K562 (cell line): ENCODE measurements around the gene TRRAP. TPM values are rescaled to one million over a fixed set of nuclear protein-coding genes. Genes with fewer than 3 reads are reported as not detected.
A peak's percentile ranks its signal among the peaks of the same experiment; 100 is the strongest.

Experiments used
- ATAC-seq: fragments of 200-7000 bp; cut with Tn5 transposase; 3 replicates; pipeline ENCODE4 v1.9.1; 2020; ENCODE audit warnings: moderate library complexity
- BruUV-seq: library from RNA; stranded (reverse); fragments of 400-500 nt; replicated peaks from 2 replicates; lab custom pipeline; 2021; lab: Mats Ljungman, UMichigan
- CTCF ChIA-PET: fragments of 300-600 bp; formaldehyde crosslinking; extraction: SDS; loops from one replicate; lab custom pipeline; 2021; ENCODE audit warnings: low intra/inter-chr PET ratio; lab: Yijun Ruan, JAX
- POLR2A ChIA-PET: fragments of 300-600, 350-650 bp; sonication (Branson Sonifier 250); formaldehyde crosslinking; extraction: SDS; loops from one replicate; lab custom pipeline; 2021; ENCODE audit warnings: antibody characterized with exemption, inconsistent platforms; lab: Yijun Ruan, JAX
- DNase-seq, 4 experiments: peaks; one replicate each; pipeline versions ENCODE4 v3.0.0 to v3.0.0-alpha.2; 2011 to 2018; ENCODE audit warnings: low spot score in 3 of 4, mixed read lengths in 3 of 4; ENCODE audit errors: extremely low read depth in 1 of 4
- FAIRE-seq: peaks from 2 replicates; lab custom pipeline; 2011; peaks lifted over from hg19 to GRCh38; lab: Jason Lieb, UNC
- H2AFZ ChIP-seq: 2 replicates; pipeline ENCODE4 v1.6.0; 2011; ENCODE audit warnings: low read depth, low read length, control low read depth, inconsistent platforms
- H3K27ac ChIP-seq: fragments of 200-600 bp; 3 replicates; pipeline ENCODE4 v1.8.0; 2011; ENCODE audit warnings: low read depth, mild to moderate bottlenecking, control low read depth, inconsistent platforms, low read length, moderate library complexity, mixed read lengths; ENCODE audit errors: extremely low read depth
- H3K27me3 ChIP-seq, 2 experiments: fragments of 300-600 bp in 1 of 2; 2 replicates in 1 of 2; 3 replicates in 1 of 2; pipeline versions ENCODE4 v1.6.0 to v1.8.0; 2011; ENCODE audit warnings: inconsistent platforms in 2 of 2, low read length in 2 of 2, mild to moderate bottlenecking in 1 of 2, mixed read lengths in 1 of 2, moderate library complexity in 1 of 2; ENCODE audit not compliant: control insufficient read depth in 2 of 2, insufficient read depth in 2 of 2
- H3K36me3 ChIP-seq: fragments of 300-600 bp; 3 replicates; pipeline ENCODE4 v1.8.0; 2011; ENCODE audit warnings: mild to moderate bottlenecking, low read length, inconsistent platforms; ENCODE audit not compliant: control insufficient read depth, insufficient read depth
- H3K4me1 ChIP-seq, 2 experiments: fragments of 200-600 bp in 1 of 2; replicated peaks in 1 of 2; 2 replicates in 1 of 2; 3 replicates in 1 of 2; pipeline versions ENCODE4 v1.5.1 to v1.8.0; 2011; ENCODE audit warnings: inconsistent platforms in 2 of 2, low read length in 2 of 2, mild to moderate bottlenecking in 1 of 2, mixed read lengths in 1 of 2, moderate library complexity in 1 of 2; ENCODE audit not compliant: control insufficient read depth in 2 of 2, insufficient read depth in 2 of 2
- H3K4me2 ChIP-seq: 2 replicates; pipeline ENCODE4 v1.6.1; 2011; ENCODE audit warnings: low read length, control low read depth, inconsistent platforms, mixed read lengths; ENCODE audit not compliant: insufficient read depth
- H3K4me3 ChIP-seq: fragments of 200-600 bp; sonication (generic), shearing (Covaris generic); 2 replicates; pipeline ENCODE4 v1.5.1; 2016; ENCODE audit warnings: control low read depth, inconsistent platforms
- H3K79me2 ChIP-seq: fragments of 200-600 bp; 3 replicates; pipeline ENCODE4 v1.8.0; 2011; ENCODE audit warnings: low read length, inconsistent platforms; ENCODE audit not compliant: control insufficient read depth, insufficient read depth
- H3K9ac ChIP-seq, 2 experiments: 2 replicates each; pipeline versions ENCODE4 v1.6.0 to v1.6.1; 2011; ENCODE audit warnings: low read depth in 2 of 2, low read length in 2 of 2, control low read depth in 1 of 2, inconsistent platforms in 1 of 2, mild to moderate bottlenecking in 1 of 2, mixed read lengths in 1 of 2; ENCODE audit not compliant: insufficient read depth in 1 of 2
- H3K9me1 ChIP-seq: one replicate; pipeline ENCODE4 v1.6.0; 2011; ENCODE audit warnings: inconsistent platforms, mild to moderate bottlenecking, low read length, moderate library complexity; ENCODE audit not compliant: control insufficient read depth, insufficient read depth
- H3K9me3 ChIP-seq: replicated peaks from 2 replicates; pipeline ENCODE4 v1.5.1; 2011; ENCODE audit warnings: low read depth, low read length, inconsistent platforms; ENCODE audit not compliant: control insufficient read depth, insufficient read depth
- H4K20me1 ChIP-seq: replicated peaks from 2 replicates; pipeline ENCODE4 v1.6.1; 2011; ENCODE audit warnings: low read length, inconsistent platforms, mixed read lengths; ENCODE audit not compliant: control insufficient read depth, insufficient read depth
- ASH1L ChIP-seq: fragments of 450-650 bp; IDR thresholded peaks from 2 replicates; pipeline ENCODE4 v1.6.1; 2018; ENCODE audit warnings: borderline replicate concordance, mild to moderate bottlenecking, low read depth; ENCODE audit not compliant: partially characterized antibody
- HMG20A ChIP-seq: fragments of 450-650 bp; formaldehyde crosslinking; conservative IDR thresholded peaks from 2 replicates; pipeline ENCODE4 v1.4.0; 2020; ENCODE audit warnings: mild to moderate bottlenecking, mixed read lengths
- IRF2 ChIP-seq: sonication (generic); formaldehyde crosslinking; IDR thresholded peaks from 2 replicates; pipeline ENCODE4 v1.8.1; 2022; ENCODE audit warnings: mild to moderate bottlenecking, missing genetic modification reagents
- MIER1 ChIP-seq: fragments of 450-650 bp; IDR thresholded peaks from 2 replicates; pipeline ENCODE4 v1.6.1; 2016; ENCODE audit warnings: antibody characterized with exemption, mild to moderate bottlenecking, low read depth
- MTA1 ChIP-seq: fragments of 450-650 bp; IDR thresholded peaks from 2 replicates; pipeline ENCODE4 v1.6.1; 2017; ENCODE audit warnings: borderline replicate concordance
- NFYB ChIP-seq: IDR thresholded peaks from 2 replicates; pipeline ENCODE4 v1.6.1; 2011; ENCODE audit warnings: mild to moderate bottlenecking, moderate library complexity; ENCODE audit not compliant: insufficient read length; ENCODE audit errors: extremely low read depth
- RBM25 ChIP-seq: fragments of 200-400 bp; formaldehyde crosslinking; IDR thresholded peaks from 2 replicates; pipeline ENCODE4 v1.6.1; 2018; ENCODE audit warnings: low read length, low read depth, moderate library complexity; ENCODE audit not compliant: severe bottlenecking
- ZNF146 ChIP-seq: IDR thresholded peaks from one replicate; pipeline ENCODE4 v1.6.1; 2018; ENCODE audit warnings: missing compliant biosample characterization; ENCODE audit not compliant: unreplicated experiment
- WGBS: fragments of 100-300 bp; shearing (Covaris generic); methylation state at CpG from one replicate; pipeline ENCODE4 v1.1.6; 2016; ENCODE audit warnings: low coverage, mixed read lengths; ENCODE audit not compliant: insufficient coverage; ENCODE audit errors: missing lambda C conversion rate; 5-methylcytosine and 5-hydroxymethylcytosine counted together
- in situ Hi-C: fragments of 300-500 bp; cut with MboI; formaldehyde crosslinking; loops from 4 replicates; pipeline ENCODE4 v1.15.0; 2018; ENCODE audit warnings: inconsistent platforms, mixed read lengths
- intact Hi-C: fragments of 100-400 bp; cut with micrococcal nuclease; formaldehyde crosslinking; loops from 2 replicates; pipeline ENCODE4 v1.14.2; 2022
- polyA plus RNA-seq, 8 experiments: library from polyadenylated mRNA; depleted of rRNA in 4 of 8; stranded (reverse) in 5 of 8; unstranded in 3 of 8; fragments of >200 nt; fragmentation: Nextera tagmentation in 2 of 8; fragmentation: Illumina TruSeq in 1 of 8; extraction: Ambion mirVana in 2 of 8; extraction: Trizol in 1 of 8; gene quantifications; 2 replicates each; pipeline versions ENCODE4 v1.2.1 to v1.2.3, GENCODE V29; 2011 to 2014; ENCODE audit warnings: inconsistent platforms in 1 of 8, missing spikeins in 1 of 8
- total RNA-seq, 7 experiments: library from RNA; depleted of rRNA in 6 of 7; stranded (reverse); fragments of >200 nt in 6 of 7; fragmentation: Illumina TruSeq in 2 of 7; extraction: Trizol in 2 of 7; gene quantifications; 2 replicates each; pipeline versions ENCODE4 v1.2.1 to v1.2.3, GENCODE V29; 2011 to 2021; ENCODE audit warnings: low replicate concordance in 1 of 7
- TF ChIP-seq, protein P1 (sequence below): sonication (generic); formaldehyde crosslinking; IDR thresholded peaks from 2 replicates; pipeline ENCODE4 v1.8.1; 2022; ENCODE audit warnings: missing genetic modification reagents
- TF ChIP-seq, protein P2 (sequence below): fragments of 450-650 bp; IDR thresholded peaks from 2 replicates; pipeline ENCODE4 v1.7.1; 2018; ENCODE audit warnings: mild to moderate bottlenecking, low read depth; ENCODE audit not compliant: partially characterized antibody
- TF ChIP-seq, protein P3 (sequence below): fragments of 250-450 bp; sonication (Bioruptor Pico); IDR thresholded peaks from 2 replicates; pipeline ENCODE4 v1.8.0; 2021; ENCODE audit warnings: moderate library complexity, mild to moderate bottlenecking, inconsistent platforms

Gene TRRAP
- total and polyA plus RNA-seq, 9 of the 15 experiments (the other 6 are each of a cell fraction or from before 2014, with no cell fraction given), result 1.3 to 47.2 (median 9.7) TPM

- no peak overlapping the region for H3K9ac ChIP-seq
- in situ Hi-C loops (no loop called here), intact Hi-C loops (no loop called here)
- no peaks in the 10 kb centered on the region for H3K9me3 ChIP-seq
- WGBS, result 96% methylated on average over 4 of the region's 4 CpGs
- peaks cover 100% of the 10 kb centered on the region for H3K36me3 ChIP-seq
- FAIRE-seq (no peak), DNase-seq (no peak), ATAC-seq (no peak)
- no peaks in the 10 kb centered on the region for H4K20me1 ChIP-seq
- no peaks in the 10 kb centered on the region for H3K9me1 ChIP-seq
- no peaks in the 10 kb centered on the region for H3K79me2 ChIP-seq
- ChIA-PET CTCF (no interaction called here), POLR2A (no interaction called here)
- H3K4me3 ChIP-seq, result no peak overlapping the region
- no peak overlapping the region for H3K27ac ChIP-seq
- no TSS peak for BruUV-seq
- no peak overlapping the region for H2AFZ ChIP-seq
- TF ChIP-seq MIER1 (no peak), MTA1 (no peak)
- TF ChIP-seq, protein P1, sequence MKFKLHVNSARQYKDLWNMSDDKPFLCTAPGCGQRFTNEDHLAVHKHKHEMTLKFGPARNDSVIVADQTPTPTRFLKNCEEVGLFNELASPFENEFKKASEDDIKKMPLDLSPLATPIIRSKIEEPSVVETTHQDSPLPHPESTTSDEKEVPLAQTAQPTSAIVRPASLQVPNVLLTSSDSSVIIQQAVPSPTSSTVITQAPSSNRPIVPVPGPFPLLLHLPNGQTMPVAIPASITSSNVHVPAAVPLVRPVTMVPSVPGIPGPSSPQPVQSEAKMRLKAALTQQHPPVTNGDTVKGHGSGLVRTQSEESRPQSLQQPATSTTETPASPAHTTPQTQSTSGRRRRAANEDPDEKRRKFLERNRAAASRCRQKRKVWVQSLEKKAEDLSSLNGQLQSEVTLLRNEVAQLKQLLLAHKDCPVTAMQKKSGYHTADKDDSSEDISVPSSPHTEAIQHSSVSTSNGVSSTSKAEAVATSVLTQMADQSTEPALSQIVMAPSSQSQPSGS (CRISPR knock-in tag), result no peak
- H3K27me3 ChIP-seq, result no peaks in the 10 kb centered on the region
- no peak overlapping the region for H3K4me2 ChIP-seq
- no peaks in the 10 kb centered on the region for H3K4me1 ChIP-seq
Observed at GRCh38 chr7:98985406-98985805, 107.1 kb downstream of the TRRAP start.

DNA sequence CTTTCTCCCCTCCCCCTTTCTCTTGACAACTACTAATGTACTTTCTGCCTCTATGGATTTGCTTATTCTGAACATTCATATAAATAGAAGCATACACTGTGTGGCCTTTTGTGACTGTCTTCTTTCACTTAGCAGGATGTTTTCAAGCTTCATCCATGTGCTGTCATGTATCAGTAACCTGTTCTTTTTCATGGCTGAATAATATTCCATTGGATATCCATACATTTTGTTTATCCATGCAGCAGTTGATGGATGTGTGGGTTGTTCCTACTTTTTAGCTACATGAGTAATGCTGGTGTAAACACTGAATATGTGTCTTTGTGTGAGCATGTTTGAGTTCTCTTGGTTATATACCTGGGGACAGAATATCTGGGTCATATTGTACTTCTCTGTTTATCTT, 107.6 kb downstream of the TRRAP start:
- H3K9ac ChIP-seq, result no peak overlapping the region
- BruUV-seq, result no TSS peak
- intact Hi-C loops, result no loop called here
- H3K4me3 ChIP-seq, result no peak overlapping the region
- in situ Hi-C loops, result no loop called here
- H4K20me1 ChIP-seq, result no peaks in the 10 kb centered on the region
- peak; percentile 49 for FAIRE-seq
- no peak overlapping the region for H2AFZ ChIP-seq
- no peak for DNase-seq
- H3K27me3 ChIP-seq, result no peaks in the 10 kb centered on the region
- no peak for ATAC-seq
- H3K9me3 ChIP-seq, result no peaks in the 10 kb centered on the region
- no peak overlapping the region for H3K27ac ChIP-seq
- no peaks in the 10 kb centered on the region for H3K79me2 ChIP-seq
- H3K4me1 ChIP-seq, result no peaks in the 10 kb centered on the region
- ChIA-PET CTCF (no interaction called here), POLR2A (no interaction called here)
- H3K36me3 ChIP-seq, result peaks cover 100% of the 10 kb centered on the region
- H3K9me1 ChIP-seq, result no peaks in the 10 kb centered on the region
- no peak overlapping the region for H3K4me2 ChIP-seq
- peak; percentile 80 for TF ChIP-seq RBM25
- TF ChIP-seq IRF2 (CRISPR knock-in tag), result no peak
- TF ChIP-seq NFYB, result no peak
- TF ChIP-seq, protein P2, sequence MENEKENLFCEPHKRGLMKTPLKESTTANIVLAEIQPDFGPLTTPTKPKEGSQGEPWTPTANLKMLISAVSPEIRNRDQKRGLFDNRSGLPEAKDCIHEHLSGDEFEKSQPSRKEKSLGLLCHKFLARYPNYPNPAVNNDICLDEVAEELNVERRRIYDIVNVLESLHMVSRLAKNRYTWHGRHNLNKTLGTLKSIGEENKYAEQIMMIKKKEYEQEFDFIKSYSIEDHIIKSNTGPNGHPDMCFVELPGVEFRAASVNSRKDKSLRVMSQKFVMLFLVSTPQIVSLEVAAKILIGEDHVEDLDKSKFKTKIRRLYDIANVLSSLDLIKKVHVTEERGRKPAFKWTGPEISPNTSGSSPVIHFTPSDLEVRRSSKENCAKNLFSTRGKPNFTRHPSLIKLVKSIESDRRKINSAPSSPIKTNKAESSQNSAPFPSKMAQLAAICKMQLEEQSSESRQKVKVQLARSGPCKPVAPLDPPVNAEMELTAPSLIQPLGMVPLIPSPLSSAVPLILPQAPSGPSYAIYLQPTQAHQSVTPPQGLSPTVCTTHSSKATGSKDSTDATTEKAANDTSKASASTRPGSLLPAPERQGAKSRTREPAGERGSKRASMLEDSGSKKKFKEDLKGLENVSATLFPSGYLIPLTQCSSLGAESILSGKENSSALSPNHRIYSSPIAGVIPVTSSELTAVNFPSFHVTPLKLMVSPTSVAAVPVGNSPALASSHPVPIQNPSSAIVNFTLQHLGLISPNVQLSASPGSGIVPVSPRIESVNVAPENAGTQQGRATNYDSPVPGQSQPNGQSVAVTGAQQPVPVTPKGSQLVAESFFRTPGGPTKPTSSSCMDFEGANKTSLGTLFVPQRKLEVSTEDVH, result no peak
- peak; percentile 97 for TF ChIP-seq ZNF146 (CRISPR knock-in tag)
- TF ChIP-seq, protein P3, sequence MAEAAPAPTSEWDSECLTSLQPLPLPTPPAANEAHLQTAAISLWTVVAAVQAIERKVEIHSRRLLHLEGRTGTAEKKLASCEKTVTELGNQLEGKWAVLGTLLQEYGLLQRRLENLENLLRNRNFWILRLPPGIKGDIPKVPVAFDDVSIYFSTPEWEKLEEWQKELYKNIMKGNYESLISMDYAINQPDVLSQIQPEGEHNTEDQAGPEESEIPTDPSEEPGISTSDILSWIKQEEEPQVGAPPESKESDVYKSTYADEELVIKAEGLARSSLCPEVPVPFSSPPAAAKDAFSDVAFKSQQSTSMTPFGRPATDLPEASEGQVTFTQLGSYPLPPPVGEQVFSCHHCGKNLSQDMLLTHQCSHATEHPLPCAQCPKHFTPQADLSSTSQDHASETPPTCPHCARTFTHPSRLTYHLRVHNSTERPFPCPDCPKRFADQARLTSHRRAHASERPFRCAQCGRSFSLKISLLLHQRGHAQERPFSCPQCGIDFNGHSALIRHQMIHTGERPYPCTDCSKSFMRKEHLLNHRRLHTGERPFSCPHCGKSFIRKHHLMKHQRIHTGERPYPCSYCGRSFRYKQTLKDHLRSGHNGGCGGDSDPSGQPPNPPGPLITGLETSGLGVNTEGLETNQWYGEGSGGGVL (CRISPR knock-in tag), result no peak
- TF ChIP-seq ASH1L, result no peak
- TF ChIP-seq HMG20A (CRISPR knock-in tag), result no peak
